ENCODE data around the gene F13A1.

DNA sequence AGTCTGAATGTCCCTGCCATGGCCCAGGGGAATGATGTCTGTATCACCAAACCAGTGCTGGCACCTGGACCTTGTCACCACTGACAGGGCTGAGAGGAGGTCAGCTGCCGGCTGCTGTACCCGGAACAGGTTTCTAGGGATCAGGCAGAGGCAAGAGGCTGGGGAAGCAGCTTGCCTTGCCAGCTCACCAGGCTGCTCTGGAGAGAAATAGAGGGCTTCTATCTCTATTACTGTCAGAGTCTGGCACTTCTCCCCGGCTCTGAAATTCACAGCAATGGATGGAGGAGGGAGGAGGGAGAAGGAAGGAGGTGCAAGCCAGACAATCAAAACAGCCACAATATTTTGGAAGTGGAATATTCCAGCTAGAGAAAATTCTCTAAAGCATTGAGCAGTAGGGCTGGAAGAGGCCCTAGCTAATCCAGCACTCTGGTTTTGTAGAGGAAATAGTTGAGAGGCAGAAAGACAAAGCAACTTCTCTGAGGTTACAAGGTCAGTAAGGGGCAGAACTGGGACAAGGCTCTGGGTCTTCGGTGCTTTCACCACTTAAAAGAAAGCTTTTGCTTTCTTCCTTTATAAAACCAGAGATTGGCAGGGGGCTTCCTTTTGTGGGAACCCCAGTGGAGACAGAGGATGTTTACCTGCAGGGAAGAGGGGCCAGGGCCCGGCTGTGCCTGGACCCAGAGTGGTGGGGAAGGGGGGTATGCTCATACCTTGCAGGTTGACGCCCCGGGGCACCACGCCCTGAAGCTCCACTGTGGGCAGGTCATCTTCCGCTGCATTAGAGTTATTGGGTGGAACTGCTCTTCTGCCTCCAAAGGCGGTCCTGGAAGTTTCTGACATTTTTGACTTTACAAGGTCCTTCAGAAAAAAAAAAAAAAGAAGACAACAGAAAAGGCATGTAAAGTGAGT is 2.4 kb downstream of the F13A1 start:
- TF ChIP-seq, protein P1, sequence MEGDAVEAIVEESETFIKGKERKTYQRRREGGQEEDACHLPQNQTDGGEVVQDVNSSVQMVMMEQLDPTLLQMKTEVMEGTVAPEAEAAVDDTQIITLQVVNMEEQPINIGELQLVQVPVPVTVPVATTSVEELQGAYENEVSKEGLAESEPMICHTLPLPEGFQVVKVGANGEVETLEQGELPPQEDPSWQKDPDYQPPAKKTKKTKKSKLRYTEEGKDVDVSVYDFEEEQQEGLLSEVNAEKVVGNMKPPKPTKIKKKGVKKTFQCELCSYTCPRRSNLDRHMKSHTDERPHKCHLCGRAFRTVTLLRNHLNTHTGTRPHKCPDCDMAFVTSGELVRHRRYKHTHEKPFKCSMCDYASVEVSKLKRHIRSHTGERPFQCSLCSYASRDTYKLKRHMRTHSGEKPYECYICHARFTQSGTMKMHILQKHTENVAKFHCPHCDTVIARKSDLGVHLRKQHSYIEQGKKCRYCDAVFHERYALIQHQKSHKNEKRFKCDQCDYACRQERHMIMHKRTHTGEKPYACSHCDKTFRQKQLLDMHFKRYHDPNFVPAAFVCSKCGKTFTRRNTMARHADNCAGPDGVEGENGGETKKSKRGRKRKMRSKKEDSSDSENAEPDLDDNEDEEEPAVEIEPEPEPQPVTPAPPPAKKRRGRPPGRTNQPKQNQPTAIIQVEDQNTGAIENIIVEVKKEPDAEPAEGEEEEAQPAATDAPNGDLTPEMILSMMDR (optimal IDR thresholded peaks at IDR 0.05 in 1 of 3, IDR thresholded peaks at IDR 0.05 in 1 of 3, conservative IDR thresholded peaks at IDR 0.05 in 1 of 3; ENCODE audit: extremely low read depth in 1 of 3, insufficient read depth in 2 of 3, low read length in 3 of 3): no peak
- TF ChIP-seq EZH2 (IDR thresholded peaks at IDR 0.05; ENCODE audit: low read length): no peak

Measured in keratinocyte (primary cell).